Right atrium auricular region (tissue), 2 donors: ENCODE measurements around the gene HPS1. TPM values are rescaled to one million over a fixed set of nuclear protein-coding genes. Genes with fewer than 3 reads are reported as not detected.
A peak's percentile ranks its signal among the peaks of the same experiment; 100 is the strongest.

Experiments used
- DNase-seq: peaks from one replicate; pipeline ENCODE4 v3.0.0-alpha.2; 2019; ENCODE audit warnings: low spot score
- H3K27ac ChIP-seq, 2 donors: fragments of 200-600 bp; sonication (generic); 1 replicate in 1 of 2; 2 replicates in 1 of 2; pipeline ENCODE4 v1.5.1; 2016 to 2019
- H3K27me3 ChIP-seq, 2 donors: fragments of 200-600 bp; sonication (generic); one replicate each; pipeline versions ENCODE4 v1.5.1 to v1.6.0; 2017 to 2019
- H3K36me3 ChIP-seq: fragments of 200-600 bp; sonication (generic); one replicate; pipeline ENCODE4 v1.5.1; 2016
- H3K4me1 ChIP-seq, 2 donors: fragments of 200-600 bp; sonication (generic); one replicate each; pipeline versions ENCODE4 v1.5.1 to v1.6.0; 2017 to 2019
- H3K4me3 ChIP-seq, 2 donors: fragments of 200-600 bp; sonication (generic); 1 replicate in 1 of 2; 2 replicates in 1 of 2; pipeline ENCODE4 v1.5.1; 2017 to 2019; ENCODE audit warnings: mild to moderate bottlenecking in 1 of 2, moderate library complexity in 1 of 2
- H3K9me3 ChIP-seq, 2 donors: fragments of 200-600 bp; sonication (generic); one replicate each; pipeline ENCODE4 v1.5.1; 2019
- CTCF ChIP-seq, 2 donors: fragments of 200-600 bp; sonication (generic); IDR thresholded peaks; one replicate each; pipeline ENCODE4 v1.5.1; 2019; ENCODE audit warnings: antibody characterized with exemption in 2 of 2
- total RNA-seq, 2 donors: library from RNA; depleted of rRNA; stranded (reverse); fragments of >200 nt; gene quantifications; one replicate each; pipeline ENCODE4 v1.1.0, GENCODE V29; 2016

The HPS1 gene
- 10 to 100 TPM; 26.9 to 43.6 TPM for total RNA-seq

DNA sequence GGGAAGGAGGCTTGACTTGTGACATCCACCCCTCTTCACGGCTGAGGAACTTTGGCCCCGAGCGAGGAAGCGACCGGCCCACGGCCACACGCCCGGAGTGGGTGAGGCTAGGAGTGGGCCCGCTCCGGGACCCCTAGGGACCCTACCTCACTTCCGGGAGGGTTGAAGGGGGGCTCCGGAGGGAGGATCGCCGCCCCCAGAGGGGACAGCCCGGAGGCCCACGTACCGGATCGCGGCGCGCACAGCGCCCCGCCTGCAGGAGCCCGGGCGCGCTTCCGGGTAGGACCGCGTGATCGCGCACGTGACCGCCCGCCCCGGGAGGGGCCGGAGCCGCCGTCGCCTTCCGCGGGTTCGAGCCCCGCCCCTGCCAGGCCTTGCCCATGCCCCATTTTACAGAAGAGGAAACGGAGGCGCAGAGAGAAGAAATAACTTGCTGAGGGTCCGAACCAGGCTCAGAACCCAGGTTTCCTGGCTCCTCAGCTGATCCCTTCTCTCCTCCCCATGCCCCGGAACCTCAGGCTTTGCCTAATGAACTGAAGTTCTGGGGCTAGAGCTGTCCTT, at the start of gene HPS1:
TSS of gene HPS1 (minus strand) at position 275 of the 561 bp plus-strand sequence. CDS start 3,695 bp downstream, outside the sequence.
- Histone ChIP-seq H3K36me3 (peaks cover 25% of the 10 kb centered on the region), H3K27ac (peak within 1 kb of the TSS; percentile 92 to 95), H3K9me3 (no peaks in the 10 kb centered on the region), H3K4me3 (peak within 1 kb of the TSS; percentile 71 to 94), H3K4me1 (peaks cover 0 to 20% of the 10 kb centered on the region in 2 donors), H3K27me3 (no peaks in the 10 kb centered on the region)
- TF ChIP-seq CTCF (IDR thresholded peaks at IDR 0.05), result peak in 1 of 2 donors; percentile 40
- DNase-seq, result peak; percentile 81

DNA sequence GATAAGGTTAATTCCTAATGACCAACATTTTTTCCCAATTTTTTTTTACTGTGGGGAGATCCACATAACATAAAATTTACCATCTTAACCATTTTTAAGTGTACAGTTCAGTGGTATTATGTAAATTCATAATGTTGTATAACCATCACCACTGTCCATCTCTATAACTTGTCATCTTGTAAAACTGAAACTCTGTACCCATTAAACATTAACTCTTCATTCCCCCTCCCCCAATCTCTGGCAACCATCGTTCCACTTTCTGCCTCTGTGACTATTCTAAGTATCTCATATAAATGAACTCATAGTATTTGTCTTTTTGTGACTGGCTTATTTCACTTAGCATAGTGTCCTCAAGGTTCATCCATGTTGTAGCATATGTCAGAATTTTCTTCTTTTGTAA, 46.0 kb upstream of the HPS1 start:
- H3K27ac ChIP-seq, result no peak overlapping the region
- H3K27me3 ChIP-seq, result no peaks in the 10 kb centered on the region
- no peak for DNase-seq
- no peak overlapping the region for H3K4me3 ChIP-seq
- H3K9me3 ChIP-seq, result peaks cover 7 to 22% of the 10 kb centered on the region in 2 donors
- no peaks in the 10 kb centered on the region for H3K36me3 ChIP-seq
- no peaks in the 10 kb centered on the region for H3K4me1 ChIP-seq
- no peak for TF ChIP-seq CTCF (IDR thresholded peaks at IDR 0.05)

DNA sequence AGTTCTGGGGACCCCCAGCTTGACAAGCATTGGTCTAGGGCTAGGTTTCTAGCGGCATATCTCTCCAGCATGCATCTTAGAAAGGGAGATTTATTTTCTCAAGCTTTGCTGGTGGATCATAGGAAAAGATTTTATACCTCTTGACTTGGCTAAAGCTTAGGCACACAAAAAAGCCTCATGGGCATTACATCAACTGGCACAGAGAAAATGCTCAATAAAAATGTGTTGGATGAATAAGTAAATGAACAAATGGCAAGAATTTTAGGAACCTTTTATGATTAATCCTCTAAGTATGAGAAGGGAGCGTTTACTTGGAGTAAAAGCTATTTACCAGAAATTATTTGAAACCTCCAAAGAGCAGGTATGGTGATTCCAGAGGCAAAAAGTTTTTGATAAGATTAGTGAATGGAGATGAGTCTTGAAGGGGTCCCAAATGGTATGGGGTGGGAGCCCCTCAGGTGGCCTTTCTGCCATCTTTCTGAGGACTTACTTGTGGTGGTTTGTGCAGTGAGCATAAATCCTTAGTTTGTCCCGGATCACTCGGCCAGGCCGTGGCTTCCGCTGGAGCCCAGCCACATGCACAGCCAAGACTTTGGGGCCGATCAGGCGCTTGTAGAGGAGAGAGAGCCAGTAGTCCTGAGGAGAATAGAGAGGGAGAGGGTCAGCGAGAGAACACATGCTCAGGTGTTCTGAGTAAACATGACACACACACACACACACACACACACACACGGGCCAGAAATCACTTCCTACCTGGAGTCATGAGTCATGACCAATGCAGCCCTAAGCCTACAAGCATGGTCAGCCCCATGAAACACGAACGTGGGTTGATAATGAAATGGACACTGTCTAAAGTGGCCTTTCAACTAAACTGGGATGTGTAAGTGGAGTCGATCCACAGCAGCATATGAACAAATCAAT, 43.1 kb upstream of the HPS1 start:
- Histone ChIP-seq H3K4me3 (no peak overlapping the region), H3K27ac (no peak overlapping the region), H3K4me1 (no peaks in the 10 kb centered on the region), H3K9me3 (peaks cover 0 to 4% of the 10 kb centered on the region in 2 donors), H3K36me3 (no peaks in the 10 kb centered on the region), H3K27me3 (no peaks in the 10 kb centered on the region)
- TF ChIP-seq CTCF (IDR thresholded peaks at IDR 0.05), result no peak
- no peak for DNase-seq

- H3K27me3 ChIP-seq, result no peaks in the 10 kb centered on the region
- no peak overlapping the region for H3K27ac ChIP-seq
- no peak for DNase-seq
- H3K36me3 ChIP-seq, result no peaks in the 10 kb centered on the region
- no peaks in the 10 kb centered on the region for H3K4me1 ChIP-seq
- H3K9me3 ChIP-seq, result no peaks in the 10 kb centered on the region
- H3K4me3 ChIP-seq, result no peak overlapping the region
- no peak for TF ChIP-seq CTCF (IDR thresholded peaks at IDR 0.05)
Observed at GRCh38 chr10:98488669-98489430, 42.1 kb upstream of the HPS1 start.

DNA sequence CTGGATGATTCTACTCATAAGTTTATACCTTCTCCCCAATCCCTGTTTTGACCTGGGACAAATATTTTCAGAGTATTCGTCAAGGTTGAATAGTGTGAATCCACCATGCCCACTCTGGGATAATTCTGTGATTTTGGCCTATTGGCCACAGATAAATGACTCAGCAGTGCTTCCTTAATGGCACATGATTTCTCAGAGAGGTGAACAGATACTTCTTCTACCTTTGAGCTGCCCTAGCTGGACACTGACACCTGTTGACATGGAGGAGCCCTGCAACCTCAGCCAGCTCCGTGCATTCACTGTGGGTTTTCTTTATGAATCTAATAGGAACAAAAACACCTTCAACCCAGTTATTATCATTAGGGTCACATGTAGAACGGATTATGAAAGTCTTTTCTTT, 40.9 kb upstream of the HPS1 start:
- no peak for DNase-seq
- H3K4me1 ChIP-seq, result no peaks in the 10 kb centered on the region
- H3K36me3 ChIP-seq, result no peaks in the 10 kb centered on the region
- H3K27ac ChIP-seq, result no peak overlapping the region
- no peak for TF ChIP-seq CTCF (IDR thresholded peaks at IDR 0.05)
- H3K9me3 ChIP-seq, result no peaks in the 10 kb centered on the region
- H3K4me3 ChIP-seq, result no peak overlapping the region
- H3K27me3 ChIP-seq, result no peaks in the 10 kb centered on the region
